HG03196 (cell line): Measurements from ENCODE around the gene ITIH5.
"Not testable (repeated sequence)": the region's sequence is repeated elsewhere in the genome, so short reads cannot be mapped to it uniquely, and the experiment has no call there.

Experiments
- ATAC-seq: cut with Tn5 transposase; IDR thresholded peaks from one replicate; pipeline ENCODE4 v1.9.1; 2021; ENCODE audit not compliant: unreplicated experiment

ITIH5 gene

DNA sequence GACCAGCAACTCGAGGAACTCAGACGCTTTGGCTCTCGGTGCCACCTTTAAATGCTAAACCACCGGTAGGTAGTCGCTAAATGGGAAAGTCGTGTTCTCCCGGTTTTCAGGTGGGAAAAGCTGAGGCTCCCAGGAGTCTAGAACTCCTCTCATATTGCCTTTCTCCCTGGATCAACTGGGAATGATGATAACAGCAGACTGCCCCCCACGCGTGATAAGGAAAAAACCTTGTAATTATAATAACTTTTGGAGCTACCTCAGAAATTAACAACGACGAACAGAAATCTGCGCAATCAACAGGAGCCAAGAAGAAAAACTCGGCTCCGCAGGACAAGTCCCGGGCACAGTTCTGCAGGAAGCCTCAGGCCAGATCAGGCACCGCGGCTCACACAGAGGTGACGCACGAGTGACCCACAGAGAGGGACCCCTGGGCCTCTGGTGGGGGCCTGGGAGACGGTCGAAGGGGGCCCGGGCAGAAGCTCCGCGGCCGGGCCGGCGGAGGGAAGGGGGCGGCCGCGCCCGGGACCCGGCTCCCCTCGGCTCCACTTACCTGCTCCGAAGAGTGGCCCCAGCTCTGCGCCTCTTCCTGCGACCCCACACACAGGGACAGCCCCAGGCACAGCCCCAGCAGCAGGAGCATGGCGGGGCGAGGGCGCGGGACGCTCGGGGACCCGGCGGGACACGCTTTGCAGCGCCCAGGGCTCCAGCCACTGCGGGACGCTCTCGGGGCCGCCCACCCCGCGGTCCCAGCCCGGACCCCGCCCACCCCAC lies at the start of gene ITIH5:
ITIH5 (minus strand) TSS at position 714 of the 771 bp plus-strand sequence; CDS start at position 640, 74 bp downstream.
- ATAC-seq = no peak

DNA sequence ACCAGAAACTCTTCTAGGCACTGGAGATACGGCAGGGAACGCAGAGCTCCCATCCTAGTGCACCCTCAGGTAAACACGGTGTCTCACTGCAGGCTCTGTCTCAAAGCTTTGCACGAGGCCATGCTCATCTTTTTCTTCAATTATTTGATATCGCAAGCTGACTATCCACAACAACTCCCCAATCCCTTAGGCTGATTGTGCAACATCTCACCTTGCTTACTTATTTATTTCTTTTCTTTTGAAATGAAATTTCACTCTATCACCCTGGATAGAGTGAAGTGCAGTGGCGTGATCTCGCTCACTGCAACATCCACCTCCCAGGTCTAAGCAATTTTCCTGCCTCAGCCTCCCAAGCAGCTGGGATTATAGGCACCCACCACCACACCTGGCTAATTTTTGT lies 48.7 kb upstream of the ITIH5 start:
- ATAC-seq = no peak

DNA sequence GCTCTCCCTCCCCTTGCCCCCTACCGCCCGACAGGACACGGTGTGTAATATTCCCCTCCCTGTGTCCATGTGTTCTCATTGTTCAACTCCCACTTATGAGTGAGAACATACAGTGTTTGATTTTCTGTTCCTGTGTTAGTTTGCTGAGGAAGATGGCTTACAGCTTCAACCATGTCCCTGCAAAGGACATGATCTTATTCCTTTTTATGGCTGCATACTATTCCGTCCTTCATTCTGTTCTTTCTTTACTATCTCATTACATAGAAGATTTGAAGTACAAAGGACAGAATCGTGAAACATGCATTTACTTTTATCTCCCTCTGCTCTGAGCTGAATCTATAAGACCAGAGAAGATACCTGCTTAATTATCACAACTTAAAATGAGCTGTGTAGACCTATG lies 44.3 kb upstream of the ITIH5 start:
- not testable (repeated sequence) for ATAC-seq

DNA sequence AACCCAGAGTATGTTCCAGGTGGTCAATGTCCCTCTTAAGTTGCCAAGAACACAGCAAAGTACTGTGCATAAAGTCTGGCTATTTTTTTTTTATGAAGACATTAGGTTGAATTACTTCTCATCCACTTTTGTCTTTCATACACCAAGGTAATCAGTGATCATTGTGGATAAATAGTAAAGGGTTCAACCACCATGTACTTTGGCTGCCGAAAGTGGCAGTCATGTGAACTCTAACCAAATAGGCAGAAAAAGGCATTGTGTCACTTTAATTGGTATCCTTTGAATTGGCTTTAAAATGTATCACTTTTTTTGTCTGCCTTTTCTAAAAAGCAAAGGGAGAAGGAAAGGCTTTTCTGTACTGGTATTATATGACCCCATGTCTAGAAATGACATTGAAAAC lies 43.7 kb upstream of the ITIH5 start:
- ATAC-seq = no peak

DNA sequence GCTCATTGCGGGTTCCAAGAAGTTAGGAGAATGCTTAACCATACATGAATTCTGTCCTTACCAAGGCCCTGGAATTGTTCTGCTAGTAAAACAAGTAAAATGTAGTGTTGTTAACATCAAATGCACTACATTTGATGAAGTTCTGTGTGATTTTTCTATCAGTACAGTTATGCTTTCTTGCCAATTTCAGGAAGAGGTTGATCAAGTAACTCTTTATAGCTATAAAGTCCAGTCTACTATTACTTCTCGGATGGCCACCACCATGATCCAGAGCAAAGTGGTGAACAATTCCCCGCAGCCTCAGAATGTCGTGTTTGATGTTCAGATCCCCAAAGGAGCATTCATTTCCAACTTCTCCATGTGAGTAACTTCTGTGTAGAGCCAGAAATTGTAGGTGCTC lies 42.1 kb upstream of the ITIH5 start:
- no peak for ATAC-seq

DNA sequence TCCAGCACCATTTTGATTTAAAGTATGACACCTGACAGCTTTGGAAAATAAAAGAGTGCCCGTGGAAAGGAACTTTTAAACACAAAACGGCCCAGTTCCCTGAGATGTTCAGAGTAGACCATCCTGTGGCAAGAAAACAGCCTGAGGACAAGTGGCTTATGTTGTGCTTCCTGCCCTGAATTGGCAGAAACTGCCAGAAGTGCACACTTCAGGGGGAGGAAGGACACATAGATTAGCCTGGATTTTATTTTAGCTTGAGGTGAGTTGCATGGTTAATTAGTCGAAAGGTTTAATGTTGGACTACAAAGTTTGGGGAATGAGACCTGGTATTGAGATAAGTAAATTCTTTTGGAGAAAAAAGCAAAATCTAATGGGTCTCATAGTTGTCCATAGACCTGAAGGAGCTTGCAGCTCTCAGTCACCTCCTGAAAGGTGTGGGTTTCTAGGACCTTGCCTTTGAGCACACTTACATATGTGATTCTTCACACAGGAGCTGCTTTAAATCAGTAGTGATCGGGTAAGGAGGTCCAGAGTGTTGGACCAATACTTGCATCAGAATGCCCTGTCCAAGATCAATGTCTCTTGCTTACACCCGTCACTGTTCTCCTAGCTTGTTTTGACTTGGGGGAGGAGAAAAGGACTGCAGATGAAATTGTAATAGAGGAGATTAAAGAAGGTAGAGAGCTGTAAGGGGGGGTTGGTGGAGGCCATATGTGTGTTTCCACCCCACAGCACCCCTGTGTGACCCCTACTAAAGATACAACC lies 41.3 kb upstream of the ITIH5 start:
- no peak for ATAC-seq

DNA sequence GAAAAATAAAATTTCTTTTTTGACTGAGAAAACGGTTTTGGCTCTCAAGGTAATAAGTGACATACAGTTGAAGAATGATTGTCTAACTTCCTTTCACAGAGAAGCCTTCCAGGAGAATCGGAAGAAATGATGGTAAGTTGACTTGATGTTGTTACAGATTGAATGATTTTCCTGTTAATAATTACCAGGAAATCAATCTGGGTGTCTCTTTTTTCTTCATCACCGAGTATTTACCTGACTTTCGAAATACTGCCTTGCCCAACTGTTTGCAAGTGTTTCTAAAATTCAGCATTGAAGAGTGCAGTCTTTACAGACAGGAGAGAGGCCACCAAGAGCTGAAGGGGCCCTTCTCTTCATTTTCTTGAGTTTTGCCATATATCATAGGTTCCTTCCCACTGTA lies 40.3 kb upstream of the ITIH5 start:
- no peak for ATAC-seq

DNA sequence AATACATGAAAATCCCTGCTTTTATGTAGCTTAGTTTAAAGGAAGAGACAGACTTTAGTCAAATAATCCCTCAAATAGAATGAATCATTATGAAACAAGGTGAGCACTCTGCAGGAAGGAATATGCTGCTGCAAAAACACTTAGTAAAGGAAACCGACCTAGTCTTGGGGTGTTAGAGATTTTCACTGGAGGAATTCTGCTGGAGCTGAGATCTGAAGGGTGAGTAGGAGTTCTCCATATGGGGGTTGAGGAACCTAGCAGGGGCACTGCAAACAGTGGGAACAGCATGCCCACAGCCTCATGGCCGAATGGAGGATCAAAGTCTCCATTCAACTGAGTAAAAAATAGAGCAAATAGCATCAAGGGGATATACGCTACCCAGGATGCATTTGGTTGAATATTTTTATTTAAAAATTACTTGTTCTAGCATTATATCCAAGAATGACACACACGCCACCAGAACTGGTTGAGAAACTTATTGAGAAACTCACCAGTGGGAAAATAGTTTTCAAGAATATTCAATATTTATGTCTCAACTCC lies 39.8 kb upstream of the ITIH5 start:
- ATAC-seq = no peak

DNA sequence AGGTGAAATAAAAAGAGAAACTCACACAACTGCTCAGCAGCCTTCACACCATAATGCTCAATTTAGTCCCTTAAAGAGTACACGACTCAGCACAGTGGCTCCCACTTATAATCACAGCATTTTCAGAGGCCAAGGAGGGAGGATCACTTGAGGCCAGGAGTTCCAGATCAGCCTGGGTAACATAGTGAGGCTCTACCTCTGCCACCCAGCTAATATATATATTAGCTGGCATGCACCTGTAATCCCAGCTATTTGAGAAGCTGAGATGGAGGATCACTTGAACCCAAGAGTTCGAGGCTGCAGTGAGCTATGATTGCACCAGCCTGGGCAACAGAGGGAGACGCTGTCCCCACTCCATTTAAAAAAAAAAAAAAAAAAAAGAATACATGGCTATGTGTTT lies 38.6 kb upstream of the ITIH5 start:
- no peak for ATAC-seq

DNA sequence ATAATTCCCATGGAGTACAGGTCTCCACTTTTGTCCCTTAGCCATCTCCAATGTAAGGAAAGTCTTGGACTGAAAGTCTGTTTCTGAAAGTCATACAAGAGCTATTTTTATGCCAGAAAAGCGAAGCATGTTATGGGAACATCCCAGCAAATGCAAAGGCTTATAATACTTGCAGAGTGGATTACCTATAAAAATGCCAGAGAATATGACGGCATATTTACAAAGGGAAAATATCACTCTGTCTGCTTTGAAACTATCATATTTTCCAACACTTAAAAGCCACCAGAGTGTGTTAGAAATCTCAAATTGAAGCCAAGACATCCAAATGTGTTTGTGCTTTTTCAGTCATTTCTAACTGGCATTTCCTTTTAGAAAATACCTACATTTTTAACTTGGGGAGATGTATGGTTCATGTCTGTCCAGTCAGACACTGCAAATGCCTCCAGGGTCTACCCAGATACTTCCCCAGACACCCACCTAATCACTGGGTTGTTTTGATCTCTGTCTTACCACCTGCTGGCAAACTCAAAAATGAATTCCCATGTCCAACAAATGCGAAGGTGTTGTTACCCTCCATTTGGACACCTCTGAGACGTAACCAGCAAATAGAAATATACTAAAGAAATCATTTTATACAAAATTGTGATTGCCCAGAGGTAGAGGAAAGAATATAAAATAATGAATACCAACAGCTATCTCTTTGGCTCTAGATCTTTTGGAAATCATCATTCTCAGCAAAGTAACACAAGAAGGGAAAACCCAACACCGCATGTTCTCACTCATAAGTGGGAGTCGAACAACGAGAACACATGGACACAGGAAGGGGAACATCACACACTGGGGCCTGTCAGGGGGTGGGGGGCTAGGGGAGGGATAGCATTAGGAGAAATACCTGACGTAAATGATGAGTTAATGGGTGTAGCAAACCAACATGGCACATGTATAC lies 37.6 kb upstream of the ITIH5 start:
- no peak for ATAC-seq

DNA sequence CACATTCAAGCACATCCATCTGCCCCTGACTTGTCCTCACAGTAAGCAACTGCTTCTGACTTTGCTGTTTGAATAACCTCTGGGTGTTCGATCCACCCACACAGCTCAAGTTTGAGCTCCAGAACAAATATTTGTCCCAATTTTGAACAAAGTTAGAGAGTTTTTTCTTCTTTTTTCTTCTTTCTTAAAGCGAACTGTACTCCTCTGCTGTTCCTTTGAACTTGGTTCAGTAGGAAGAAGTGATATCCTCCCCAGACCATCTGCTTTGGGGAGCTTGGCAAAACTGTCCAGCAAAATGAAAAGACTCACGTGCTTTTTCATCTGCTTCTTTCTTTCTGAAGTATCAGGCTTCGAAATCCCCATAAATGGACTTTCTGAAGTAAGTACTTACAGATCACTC lies 36.4 kb upstream of the ITIH5 start, which contains the start of gene ITIH2:
ITIH2 (plus strand) TSS at position 177 of the 400 bp plus-strand sequence; CDS start at position 296, 119 bp downstream.
- no peak for ATAC-seq

DNA sequence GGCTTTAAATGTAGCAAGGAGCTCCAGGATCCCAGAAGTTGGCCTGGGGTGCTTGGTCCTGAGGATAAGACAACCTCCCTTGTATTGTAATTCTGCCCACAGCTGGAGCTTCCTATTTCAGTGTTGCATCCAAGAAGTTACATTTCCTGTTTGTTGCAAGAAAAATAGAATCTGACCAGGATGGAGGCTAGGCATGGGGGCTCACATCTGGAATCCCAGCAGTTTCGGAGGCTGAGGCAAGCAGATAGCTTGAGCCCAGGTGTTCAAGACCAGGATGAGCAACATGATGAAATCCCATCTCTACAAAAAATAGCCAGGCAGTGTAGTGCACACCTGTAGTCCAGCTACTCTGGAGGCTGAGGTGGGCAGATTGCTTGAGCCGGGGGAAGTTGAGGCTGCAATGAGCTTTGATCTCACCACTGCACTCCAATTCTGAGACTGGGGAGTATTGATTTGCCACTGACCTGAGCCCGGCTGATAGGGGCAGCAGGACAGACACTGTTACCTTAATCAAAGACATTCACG lies 35.6 kb upstream of the ITIH5 start:
- ATAC-seq = no peak

DNA sequence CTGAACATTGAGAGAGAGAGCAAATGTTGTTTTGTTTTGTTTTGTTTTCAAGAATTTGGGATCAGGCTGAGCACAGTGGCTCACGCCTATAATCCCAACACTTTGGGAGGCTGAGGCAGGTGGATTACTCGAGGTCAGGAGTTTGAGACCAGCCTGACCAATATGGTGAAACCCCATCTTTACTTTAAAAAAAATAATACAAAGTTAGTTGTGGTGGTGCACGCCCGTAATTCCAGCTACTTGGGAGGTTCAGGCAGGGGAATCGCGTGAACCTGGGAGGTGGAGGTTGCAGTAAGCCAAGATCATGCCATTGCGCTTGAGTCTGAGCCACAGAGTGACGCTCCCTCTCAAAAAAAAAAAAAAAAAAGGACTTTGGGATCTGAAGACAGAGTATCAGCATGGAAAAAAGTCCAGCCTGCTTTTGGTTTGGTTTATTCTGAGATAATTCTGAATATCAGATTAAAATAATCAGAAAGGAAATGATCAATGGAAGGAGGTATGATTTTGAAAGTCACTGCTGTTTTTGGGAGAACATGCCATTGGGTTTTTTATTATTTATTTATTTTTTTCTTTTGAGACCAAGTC lies 34.5 kb upstream of the ITIH5 start:
- no peak for ATAC-seq

DNA sequence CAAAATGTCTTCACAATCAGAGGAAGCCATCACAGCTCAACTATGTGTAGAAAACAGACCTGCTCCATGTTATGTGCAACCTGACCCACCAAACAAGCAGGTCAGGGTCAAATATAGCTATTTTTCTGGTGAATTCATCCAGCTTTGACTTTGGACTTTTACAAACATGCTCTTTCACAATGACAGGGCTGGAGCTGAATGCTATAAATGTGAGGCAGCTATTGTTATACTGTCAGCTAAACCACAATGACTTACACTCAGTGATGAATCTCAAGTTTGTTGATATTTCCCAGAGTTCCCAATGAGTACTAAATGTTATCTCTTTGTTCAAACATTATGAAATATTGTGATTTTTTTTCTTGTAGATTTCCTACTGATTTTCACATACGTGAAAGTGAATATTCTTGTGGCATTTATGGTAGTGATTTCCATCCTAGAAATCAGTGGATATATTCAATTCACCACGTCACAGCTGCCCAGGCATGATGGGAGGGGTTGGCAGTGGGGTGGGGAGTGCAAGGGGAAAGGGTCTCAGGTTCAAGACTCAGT lies 33.9 kb upstream of the ITIH5 start:
- ATAC-seq = no peak

DNA sequence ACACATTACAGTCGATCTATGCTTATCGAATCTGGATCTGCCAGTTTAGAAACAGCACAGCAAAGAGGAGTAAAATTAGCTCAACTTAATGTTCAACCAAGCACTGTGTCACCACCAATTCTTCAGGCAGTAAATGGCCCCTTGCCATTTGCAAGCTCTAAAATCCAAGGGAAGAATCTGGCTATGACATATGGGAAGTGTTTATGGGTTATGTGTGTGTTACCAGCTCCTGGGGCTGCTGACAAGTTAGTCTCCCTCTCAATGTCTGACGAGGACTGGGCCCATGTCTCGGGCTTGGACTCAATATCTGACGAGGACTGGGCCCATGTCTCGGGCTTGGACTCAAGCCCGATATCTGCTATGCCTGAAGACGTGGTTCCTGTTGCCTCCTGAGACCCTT lies 30.7 kb upstream of the ITIH5 start:
- no peak for ATAC-seq

DNA sequence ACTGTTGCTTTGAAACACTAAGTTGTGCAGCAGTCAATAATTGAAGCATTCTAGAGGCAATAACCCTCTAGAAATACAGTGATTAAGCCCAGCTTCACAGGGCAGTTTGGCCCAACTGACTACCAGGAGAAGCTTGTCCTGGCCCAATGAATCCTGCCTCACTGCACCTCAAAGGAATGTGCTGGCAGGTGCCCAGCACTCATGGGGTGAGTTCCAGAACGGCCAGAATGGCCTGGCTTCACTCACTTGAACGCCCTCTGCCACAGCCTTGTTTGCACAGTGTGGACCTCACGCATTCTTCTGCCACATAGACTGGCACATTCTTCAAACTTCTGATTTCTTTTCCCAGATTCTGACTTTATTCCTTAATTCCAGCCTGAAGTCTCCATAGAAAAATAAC lies 29.8 kb upstream of the ITIH5 start:
- ATAC-seq = no peak

DNA sequence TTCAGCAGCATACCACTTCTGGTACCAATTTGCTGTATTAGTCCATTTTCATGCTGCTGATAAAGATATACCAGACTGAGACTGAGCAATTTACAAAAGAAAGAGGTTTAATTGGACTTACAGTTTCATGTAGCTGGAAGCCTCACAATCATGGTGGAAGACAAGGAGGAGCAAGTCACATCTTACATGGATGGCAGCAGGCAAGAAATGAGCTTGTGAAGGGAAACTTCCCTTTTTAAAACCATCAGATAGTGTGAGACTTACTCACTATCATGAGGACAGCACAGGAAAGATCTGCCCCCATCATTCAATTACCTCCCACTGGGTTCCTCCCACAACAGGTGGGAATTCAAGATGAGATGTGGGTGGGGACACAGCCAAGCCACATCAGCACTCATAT lies 26.4 kb upstream of the ITIH5 start:
- ATAC-seq = not testable (repeated sequence)

DNA sequence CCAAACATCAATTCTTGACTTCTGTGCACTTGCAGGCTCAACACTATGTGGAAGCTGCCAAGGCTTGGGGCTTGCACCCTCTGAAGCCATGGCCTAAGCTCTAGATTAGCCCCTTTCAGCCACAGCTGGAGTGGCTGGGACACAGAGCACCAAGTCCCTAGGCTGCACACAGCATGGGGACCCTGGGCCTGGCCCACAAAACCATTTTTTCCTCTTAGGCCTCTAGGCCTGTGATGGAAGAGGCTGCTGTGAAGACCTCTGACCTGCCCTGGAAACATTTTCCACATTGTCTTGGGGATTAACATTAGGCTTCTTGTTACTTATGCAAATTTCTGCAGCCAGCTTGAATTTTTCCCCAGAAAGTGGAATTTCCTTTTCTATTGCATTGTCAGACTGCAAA lies 25.6 kb upstream of the ITIH5 start:
- not testable (repeated sequence) for ATAC-seq

DNA sequence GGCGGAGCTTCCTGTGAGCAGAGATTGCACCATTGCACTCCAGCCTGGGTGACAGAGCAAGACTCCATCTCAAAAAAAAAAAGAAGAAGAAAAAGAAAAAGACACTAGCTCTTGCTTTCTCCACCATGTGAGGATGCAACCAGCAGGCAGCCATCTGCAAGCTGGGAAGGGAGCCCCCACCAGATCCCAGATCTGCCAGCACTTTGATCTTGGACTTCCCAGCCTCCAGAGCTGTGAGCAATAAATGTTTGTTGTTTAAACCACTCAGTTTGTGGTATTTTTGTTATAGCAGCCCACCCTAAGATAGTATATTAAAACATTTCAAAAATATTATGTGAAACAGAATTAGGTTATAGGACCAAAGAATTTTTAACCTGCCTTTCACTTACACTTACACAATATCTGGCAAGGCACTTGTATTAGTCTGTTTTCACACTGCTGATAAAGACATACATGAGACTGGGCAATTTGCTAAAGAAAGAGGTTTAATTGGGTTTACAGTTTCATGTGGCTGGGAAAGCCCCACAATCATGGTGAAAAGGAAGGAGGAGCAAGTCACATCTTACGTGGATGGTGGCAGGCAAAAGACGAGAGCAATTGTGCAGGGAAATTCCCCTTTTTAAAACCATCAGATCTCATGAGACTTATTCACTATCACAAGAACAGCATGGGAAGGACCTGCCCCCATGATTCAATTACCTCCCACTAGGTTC lies 24.3 kb upstream of the ITIH5 start:
- not testable (repeated sequence) for ATAC-seq
